ENCODE measurements around the gene SLIRP.

- TF ChIP-seq CTCF (IDR thresholded peaks at IDR 0.05 in 2 of 3, conservative IDR thresholded peaks at IDR 0.05 in 1 of 3; ENCODE audit: borderline replicate concordance in 1 of 3, insufficient read depth in 1 of 3, low read depth in 2 of 3, low read length in 2 of 3) (no peak), FOSL1 (IDR thresholded peaks at IDR 0.05; ENCODE audit: low read depth) (no peak), YY1 (IDR thresholded peaks at IDR 0.05; ENCODE audit: extremely low read depth, insufficient replicate concordance, low read depth, low read length) (peak; percentile 95), EZH2 (IDR thresholded peaks at IDR 0.05) (no peak), EGR1 (IDR thresholded peaks at IDR 0.05; ENCODE audit: low read depth) (no peak), REST (IDR thresholded peaks at IDR 0.05; ENCODE audit: low read depth) (no peak), CBX3 (IDR thresholded peaks at IDR 0.05; ENCODE audit: low read depth) (no peak)
Measured at GRCh38 chr14:77760381-77761204, 52.7 kb downstream of the SLIRP start, which contains the start of gene SNW1.

All from HCT116 (cell line).